PC-3 (cell line): ENCODE measurements around the gene PAQR5. TPM values are rescaled to one million over a fixed set of nuclear protein-coding genes. Genes with fewer than 3 reads are reported as not detected.

Source experiments
- ATAC-seq: fragments of 200-7000 bp; cut with Tn5 transposase; 2 replicates; pipeline ENCODE4 v1.9.1; 2020; ENCODE audit warnings: mild to moderate bottlenecking, moderate library complexity
- BruUV-seq: library from RNA; stranded (reverse); fragments of 400-500 nt; replicated peaks from 2 replicates; lab custom pipeline; 2021; lab: Mats Ljungman, UMichigan
- CTCF ChIA-PET: fragments of 300-600 bp; sonication (Branson Sonifier 250); formaldehyde crosslinking; loops from one replicate; lab custom pipeline; 2022; ENCODE audit warnings: antibody characterized with exemption; lab: Charles Lee
- POLR2A ChIA-PET: fragments of 300-600 bp; sonication (Branson Sonifier 250); formaldehyde crosslinking; loops from one replicate; lab custom pipeline; 2022; ENCODE audit warnings: antibody characterized with exemption; ENCODE audit not compliant: unreplicated experiment; lab: Charles Lee
- DNase-seq: peaks from one replicate; pipeline ENCODE4 v3.0.0-alpha.2; 2015
- H2AFZ ChIP-seq: fragments of 300-600 bp; sonication (generic); 2 replicates; pipeline ENCODE4 v1.6.0; 2016; ENCODE audit warnings: antibody characterized with exemption, low read length
- H3F3A ChIP-seq: fragments of 300-600 bp; sonication (generic); one replicate; pipeline ENCODE4 v1.6.0; 2017; ENCODE audit warnings: antibody characterized with exemption, low read length, control low read depth, mild to moderate bottlenecking; ENCODE audit not compliant: unreplicated experiment
- H3K27ac ChIP-seq: fragments of 300-600 bp; sonication (generic); 2 replicates; pipeline ENCODE4 v1.5.1; 2016; ENCODE audit warnings: mild to moderate bottlenecking, low read length
- H3K27me3 ChIP-seq: fragments of 300-600 bp; sonication (generic); 2 replicates; pipeline ENCODE4 v1.6.1; 2016; ENCODE audit warnings: low read length, mixed read lengths
- H3K36me3 ChIP-seq: fragments of 300-600 bp; sonication (generic); 2 replicates; pipeline ENCODE4 v1.6.1; 2016; ENCODE audit warnings: low read depth, mixed run types, low read length, mixed read lengths
- H3K4me1 ChIP-seq: fragments of 300-600 bp; sonication (generic); 2 replicates; pipeline ENCODE4 v1.5.1; 2016; ENCODE audit warnings: low read length; ENCODE audit not compliant: insufficient read depth
- H3K4me2 ChIP-seq: fragments of 300-600 bp; sonication (generic); 2 replicates; pipeline ENCODE4 v1.6.0; 2016; ENCODE audit warnings: low read length
- H3K4me3 ChIP-seq: fragments of 300-600 bp; sonication (generic); 2 replicates; pipeline ENCODE4 v1.5.1; 2016; ENCODE audit warnings: mild to moderate bottlenecking, low read length, mixed read lengths
- H3K79me2 ChIP-seq: fragments of 300-600 bp; sonication (generic); 2 replicates; pipeline ENCODE4 v1.6.1; 2017; ENCODE audit warnings: low read length, mixed read lengths
- H3K9ac ChIP-seq: fragments of 300-600 bp; sonication (generic); 2 replicates; pipeline ENCODE4 v1.6.0; 2016; ENCODE audit warnings: mild to moderate bottlenecking, low read length
- H3K9me2 ChIP-seq: fragments of 300-600 bp; sonication (generic); replicated peaks from 2 replicates; pipeline ENCODE4 v1.6.1; 2016; ENCODE audit warnings: mixed run types, low read length, mixed read lengths
- H3K9me3 ChIP-seq: fragments of 300-600 bp; sonication (generic); 2 replicates; pipeline ENCODE4 v1.6.1; 2016; ENCODE audit warnings: low read length, mixed read lengths
- H4K20me1 ChIP-seq: fragments of 300-600 bp; sonication (generic); 2 replicates; pipeline ENCODE4 v1.6.1; 2016; ENCODE audit warnings: low read length, mixed read lengths
- CTCF ChIP-seq: fragments of 300-600 bp; sonication (generic); conservative IDR thresholded peaks from 2 replicates; pipeline ENCODE4 v1.5.1; 2017; ENCODE audit warnings: antibody characterized with exemption, low read depth, mild to moderate bottlenecking, low read length
- EZH2 ChIP-seq: fragments of 300-600 bp; sonication (generic); IDR thresholded peaks from one replicate; pipeline ENCODE4 v1.6.1; 2017; ENCODE audit warnings: antibody characterized with exemption, mild to moderate bottlenecking, low read length; ENCODE audit not compliant: unreplicated experiment
- EZH2phosphoT487 ChIP-seq: fragments of 300-600 bp; sonication (generic); IDR thresholded peaks from 2 replicates; pipeline ENCODE4 v1.6.1; 2018; ENCODE audit warnings: mild to moderate bottlenecking, antibody characterized with exemption, low read length, borderline replicate concordance
- intact Hi-C: fragments of 100-400 bp; cut with micrococcal nuclease; formaldehyde crosslinking; loops from 2 replicates; pipeline ENCODE4 v1.9.0; 2023
- total RNA-seq: library from RNA; depleted of rRNA; stranded (reverse); fragments of >200 nt; gene quantifications from 2 replicates; pipeline ENCODE4 v1.2.3, GENCODE V29; 2014

Gene PAQR5
- total RNA-seq, 1 experiment from 2014 or later = 12.2 TPM

DNA sequence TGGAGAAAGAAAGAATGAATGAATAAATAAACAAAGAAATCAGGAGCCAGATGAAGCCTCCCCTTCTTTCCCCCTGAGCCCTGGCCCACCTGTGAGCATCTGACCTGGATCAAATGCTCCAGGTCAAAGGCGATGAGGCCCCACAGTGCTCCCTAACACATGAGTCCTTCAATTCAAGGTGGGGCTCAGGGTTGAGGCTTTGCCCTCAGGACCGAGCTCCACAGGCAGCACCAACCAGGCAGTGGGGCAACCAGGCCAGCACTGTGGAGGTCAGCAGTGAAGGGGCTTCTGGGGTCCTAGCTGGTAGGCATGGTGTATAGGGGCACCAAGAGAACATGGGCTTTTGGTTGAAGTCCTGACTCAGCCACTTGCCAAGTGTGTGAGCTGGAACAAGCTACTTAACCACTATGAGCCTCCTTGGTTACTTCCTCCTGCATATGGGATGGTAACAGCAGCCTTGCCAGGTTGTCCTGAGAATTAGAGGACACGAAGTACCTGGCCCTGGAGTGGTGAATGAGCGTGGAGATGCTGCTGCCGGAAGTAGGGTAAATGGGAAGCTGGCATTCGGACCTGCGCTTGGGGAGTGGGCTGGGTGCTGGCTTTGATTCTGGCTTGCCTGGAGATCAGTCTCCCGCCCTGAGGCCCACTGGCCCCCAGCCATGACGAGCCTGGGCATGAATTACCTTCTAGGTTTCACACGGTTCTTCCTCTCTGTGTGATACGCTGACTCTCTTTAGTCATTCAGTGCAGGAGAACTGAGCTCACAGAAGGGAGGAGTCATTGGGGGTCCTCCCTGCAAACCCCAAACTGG, 10.0 kb upstream of the PAQR5 start:
- Histone ChIP-seq H3K27me3 (no peaks in the 10 kb centered on the region), H3F3A (no peaks in the 10 kb centered on the region), H3K9me2 (no peaks in the 10 kb centered on the region), H3K4me1 (no peaks in the 10 kb centered on the region), H4K20me1 (no peaks in the 10 kb centered on the region), H3K9me3 (no peaks in the 10 kb centered on the region), H3K4me3 (no peak overlapping the region), H3K36me3 (no peaks in the 10 kb centered on the region), H3K9ac (no peak overlapping the region), H3K4me2 (no peak overlapping the region), H3K79me2 (no peaks in the 10 kb centered on the region), H2AFZ (no peak overlapping the region), H3K27ac (no peak overlapping the region)
- ChIA-PET POLR2A (no interaction called here), CTCF (no interaction called here)
- ATAC-seq (no peak), DNase-seq (no peak)
- no TSS peak for BruUV-seq
- TF ChIP-seq EZH2phosphoT487 (no peak), EZH2 (no peak), CTCF (no peak)
- intact Hi-C loops = no loop called here

GRCh38 chr15:69289342-69290146, 9.2 kb upstream of the PAQR5 start:
- intact Hi-C loops = no loop called here
- DNase-seq (no peak), ATAC-seq (no peak)
- Histone ChIP-seq H3K27me3 (no peaks in the 10 kb centered on the region), H4K20me1 (no peaks in the 10 kb centered on the region), H3K9me3 (no peaks in the 10 kb centered on the region), H3K79me2 (no peaks in the 10 kb centered on the region), H3K4me2 (no peak overlapping the region), H2AFZ (no peak overlapping the region), H3K36me3 (no peaks in the 10 kb centered on the region), H3K27ac (no peak overlapping the region), H3K9me2 (no peaks in the 10 kb centered on the region), H3K4me3 (no peak overlapping the region), H3K4me1 (no peaks in the 10 kb centered on the region), H3K9ac (no peak overlapping the region), H3F3A (no peaks in the 10 kb centered on the region)
- BruUV-seq = no TSS peak
- TF ChIP-seq CTCF (no peak), EZH2phosphoT487 (no peak), EZH2 (no peak)
- POLR2A ChIA-PET = no interaction called here
- CTCF ChIA-PET = no interaction called here
